ENCODE data around the gene GARIN5A.

DNA sequence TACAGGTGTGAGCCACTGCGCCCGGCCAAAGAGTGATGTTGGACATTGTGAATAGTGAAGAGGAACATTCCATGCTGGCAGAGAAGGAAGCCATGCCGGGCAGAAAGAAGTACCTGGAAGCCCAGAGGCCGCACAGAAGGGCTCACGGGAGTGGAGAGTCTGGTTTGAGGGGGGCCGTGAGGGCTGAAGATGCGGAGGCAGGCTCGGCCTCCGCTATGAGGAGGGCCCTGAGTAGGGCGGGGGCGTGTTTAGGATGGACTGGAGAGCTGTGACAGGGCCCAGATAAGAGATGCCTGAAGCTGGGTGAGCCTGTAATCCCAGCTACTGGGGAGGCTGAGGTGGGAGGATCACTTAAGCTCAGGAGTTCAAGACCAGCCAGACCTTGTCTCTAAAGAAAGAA is 32.7 kb upstream of the GARIN5A start:
- TF ChIP-seq, protein P1, sequence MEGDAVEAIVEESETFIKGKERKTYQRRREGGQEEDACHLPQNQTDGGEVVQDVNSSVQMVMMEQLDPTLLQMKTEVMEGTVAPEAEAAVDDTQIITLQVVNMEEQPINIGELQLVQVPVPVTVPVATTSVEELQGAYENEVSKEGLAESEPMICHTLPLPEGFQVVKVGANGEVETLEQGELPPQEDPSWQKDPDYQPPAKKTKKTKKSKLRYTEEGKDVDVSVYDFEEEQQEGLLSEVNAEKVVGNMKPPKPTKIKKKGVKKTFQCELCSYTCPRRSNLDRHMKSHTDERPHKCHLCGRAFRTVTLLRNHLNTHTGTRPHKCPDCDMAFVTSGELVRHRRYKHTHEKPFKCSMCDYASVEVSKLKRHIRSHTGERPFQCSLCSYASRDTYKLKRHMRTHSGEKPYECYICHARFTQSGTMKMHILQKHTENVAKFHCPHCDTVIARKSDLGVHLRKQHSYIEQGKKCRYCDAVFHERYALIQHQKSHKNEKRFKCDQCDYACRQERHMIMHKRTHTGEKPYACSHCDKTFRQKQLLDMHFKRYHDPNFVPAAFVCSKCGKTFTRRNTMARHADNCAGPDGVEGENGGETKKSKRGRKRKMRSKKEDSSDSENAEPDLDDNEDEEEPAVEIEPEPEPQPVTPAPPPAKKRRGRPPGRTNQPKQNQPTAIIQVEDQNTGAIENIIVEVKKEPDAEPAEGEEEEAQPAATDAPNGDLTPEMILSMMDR (IDR thresholded peaks at IDR 0.05), result no peak
- no peak for TF ChIP-seq POLR2A (IDR thresholded peaks at IDR 0.05)
